Hindlimb muscle (tissue), 1 donor: ENCODE data around the gene UGDH. TPM values are rescaled to one million over a fixed set of nuclear protein-coding genes. Genes with fewer than 3 reads are reported as not detected.
"Not testable (repeated sequence)": the region's sequence is repeated elsewhere in the genome, so short reads cannot be mapped to it uniquely, and the experiment has no call there.

Experiments used
- DNase-seq: peaks from one replicate; pipeline ENCODE4 v3.0.0-alpha.2; 2013
- polyA plus RNA-seq: library from polyadenylated mRNA; unstranded; fragments of 120-200 nt; gene quantifications from one replicate; pipeline ENCODE4 v1.2.1, GENCODE V29; 2013; ENCODE audit not compliant: insufficient read length

Gene UGDH
- polyA plus RNA-seq, 1 donor = 39.9 TPM

- DNase-seq = no peak
Measured at GRCh38 chr4:39494354-39494753, 32.9 kb downstream of the UGDH start.

- no peak for DNase-seq
Measured at GRCh38 chr4:39490322-39490721, 36.9 kb downstream of the UGDH start.

GRCh38 chr4:39486221-39486804, 40.9 kb downstream of the UGDH start:
- DNase-seq = no peak

GRCh38 chr4:39484582-39485272, 42.5 kb downstream of the UGDH start:
- DNase-seq = no peak

GRCh38 chr4:39480902-39481695, 46.1 kb downstream of the UGDH start:
- no peak for DNase-seq

- DNase-seq = no peak
Measured at GRCh38 chr4:39480251-39480650, 47.0 kb downstream of the UGDH start.

- DNase-seq = no peak
Measured at GRCh38 chr4:39476187-39476895, 50.9 kb downstream of the UGDH start.

- no peak for DNase-seq
Measured at GRCh38 chr4:39472396-39472795, 54.8 kb downstream of the UGDH start.

GRCh38 chr4:39470402-39470801, 56.8 kb downstream of the UGDH start:
- DNase-seq = no peak

GRCh38 chr4:39469429-39470077, 57.7 kb downstream of the UGDH start:
- peak; percentile 63 for DNase-seq

GRCh38 chr4:39467464-39467863, 59.8 kb downstream of the UGDH start:
- DNase-seq = no peak

- no peak for DNase-seq
Measured at GRCh38 chr4:39466747-39467146, 60.5 kb downstream of the UGDH start.

GRCh38 chr4:39464886-39465501, 62.2 kb downstream of the UGDH start:
- DNase-seq = no peak

GRCh38 chr4:39458505-39459300, 68.5 kb downstream of the UGDH start, which contains the start of the genes LIAS and RPL9:
LIAS (plus strand) TSS chr4:39459056; CDS start chr4:39459118, 62 bp downstream.
RPL9 (minus strand) TSS chr4:39458922; CDS start chr4:39458439, 483 bp downstream.
- peak; percentile 99 for DNase-seq

GRCh38 chr4:39458161-39458504, 69.1 kb downstream of the UGDH start:
- DNase-seq = not testable (repeated sequence)

- no peak for DNase-seq
Measured at GRCh38 chr4:39456946-39457763, 70.1 kb downstream of the UGDH start.

- no peak for DNase-seq
Measured at GRCh38 chr4:39455486-39455885, 71.8 kb downstream of the UGDH start.

- DNase-seq = no peak
Measured at GRCh38 chr4:39453738-39454137, 73.5 kb downstream of the UGDH start.

GRCh38 chr4:39452860-39453587, 74.2 kb downstream of the UGDH start:
- no peak for DNase-seq
